HCT116 (cell line): ENCODE measurements around the gene NKIRAS2. TPM values are rescaled to one million over a fixed set of nuclear protein-coding genes. Genes with fewer than 3 reads are reported as not detected.

Experiments
- ATAC-seq: fragments of 200-7000 bp; cut with Tn5 transposase; 2 replicates; pipeline ENCODE4 v1.9.1; 2020; ENCODE audit warnings: mild to moderate bottlenecking, moderate library complexity
- BruUV-seq: library from RNA; stranded (reverse); fragments of 400-500 nt; replicated peaks from 2 replicates; lab custom pipeline; 2021; lab: Mats Ljungman, UMichigan
- CTCF ChIA-PET: fragments of 300-600 bp; sonication (Branson Sonifier 250); formaldehyde crosslinking; loops from one replicate; lab custom pipeline; 2021; ENCODE audit warnings: antibody characterized with exemption; lab: Charles Lee
- POLR2A ChIA-PET: fragments of 300-600, 350-600 bp; sonication (Branson Sonifier 250); formaldehyde crosslinking; loops from one replicate; lab custom pipeline; 2021; ENCODE audit warnings: antibody characterized with exemption; lab: Charles Lee
- RAD21 ChIA-PET, 2 experiments: fragments of 300-600 bp; sonication (Branson Sonifier 250); formaldehyde crosslinking; loops; one replicate each; lab custom pipeline; 2023; ENCODE audit warnings: low total read pairs in 2 of 2; ENCODE audit not compliant: uncharacterized antibody in 2 of 2, unreplicated experiment in 2 of 2, low non-redundant PET in 1 of 2; lab: Charles Lee
- DNase-seq: peaks from one replicate; pipeline ENCODE4 v3.0.0-alpha.2; 2010; ENCODE audit warnings: low read depth, low spot score
- H2AFZ ChIP-seq: fragments of 200-600 bp; shearing (Covaris generic), sonication (generic); 2 replicates; pipeline ENCODE4 v1.6.1; 2017; ENCODE audit warnings: low read depth, mixed run types, mixed read lengths, antibody characterized with exemption, low read length; ENCODE audit not compliant: poor library complexity, severe bottlenecking
- H3K27ac ChIP-seq: 2 replicates; pipeline ENCODE4 v1.5.1; 2012; ENCODE audit warnings: low read depth, low read length
- H3K27me3 ChIP-seq: fragments of 200-600 bp; sonication (generic); 2 replicates; pipeline ENCODE4 v1.6.1; 2016; ENCODE audit warnings: mixed run types, low read length, mixed read lengths; ENCODE audit not compliant: insufficient read depth
- H3K36me3 ChIP-seq, 2 experiments: fragments of 200-500 bp in 1 of 2; fragments of 200-600 bp in 1 of 2; sonication (Bioruptor generic) in 1 of 2; sonication (generic) in 1 of 2; 2 replicates each; pipeline versions ENCODE4 v1.5.1 to v1.6.1; 2014 to 2016; ENCODE audit warnings: low read length in 2 of 2, inconsistent platforms in 1 of 2, mixed read lengths in 1 of 2, mixed run types in 1 of 2; ENCODE audit not compliant: insufficient read depth in 2 of 2, control insufficient read depth in 1 of 2
- H3K4me1 ChIP-seq, 2 experiments: fragments of 200-600 bp in 1 of 2; sonication (generic) in 1 of 2; 2 replicates each; pipeline versions ENCODE4 v1.5.1 to v1.6.1; 2012 to 2017; ENCODE audit warnings: low read length in 2 of 2, inconsistent platforms in 1 of 2, mild to moderate bottlenecking in 1 of 2, mixed read lengths in 1 of 2, mixed run types in 1 of 2, moderate library complexity in 1 of 2; ENCODE audit not compliant: insufficient read depth in 2 of 2, control insufficient read depth in 1 of 2
- H3K4me2 ChIP-seq: fragments of 200-600 bp; sonication (generic); 2 replicates; pipeline ENCODE4 v1.6.1; 2017; ENCODE audit warnings: mixed run types, low read length, mixed read lengths
- H3K4me3 ChIP-seq, 2 experiments: fragments of 200-600 bp in 1 of 2; sonication (generic) in 1 of 2; replicated peaks in 1 of 2; 2 replicates each; pipeline ENCODE4 v1.5.1; 2011 to 2016; ENCODE audit warnings: low read length in 2 of 2, control low read depth in 1 of 2, low read depth in 1 of 2, mild to moderate bottlenecking in 1 of 2, mixed read lengths in 1 of 2, mixed run types in 1 of 2
- H3K79me2 ChIP-seq: fragments of 200-600 bp; sonication (generic); 2 replicates; pipeline ENCODE4 v1.6.1; 2017; ENCODE audit warnings: mild to moderate bottlenecking, mixed run types, low read length, moderate library complexity, mixed read lengths; ENCODE audit not compliant: insufficient read depth
- H3K9ac ChIP-seq: fragments of 200-600 bp; sonication (generic); 2 replicates; pipeline ENCODE4 v1.6.1; 2016; ENCODE audit warnings: low read length, mixed read lengths
- H3K9me2 ChIP-seq: fragments of 200-600 bp; sonication (generic), shearing (Covaris generic); 2 replicates; pipeline ENCODE4 v1.6.1; 2017; ENCODE audit warnings: mixed run types, mild to moderate bottlenecking, moderate library complexity; ENCODE audit not compliant: insufficient read depth
- H3K9me3 ChIP-seq, 2 experiments: fragments of 200-500 bp in 1 of 2; fragments of 200-600 bp in 1 of 2; sonication (Bioruptor generic) in 1 of 2; sonication (generic) in 1 of 2; 2 replicates each; pipeline ENCODE4 v1.6.1; 2014 to 2017; ENCODE audit warnings: low read length in 2 of 2, mixed read lengths in 2 of 2, inconsistent platforms in 1 of 2, low read depth in 1 of 2, mild to moderate bottlenecking in 1 of 2, mixed run types in 1 of 2, moderate library complexity in 1 of 2; ENCODE audit not compliant: control insufficient read depth in 1 of 2, insufficient read depth in 1 of 2
- H4K20me1 ChIP-seq: fragments of 200-600 bp; sonication (generic), shearing (Covaris generic); 2 replicates; pipeline ENCODE4 v1.6.1; 2017; ENCODE audit warnings: mixed run types, mild to moderate bottlenecking, moderate library complexity; ENCODE audit not compliant: insufficient read depth
- ATF3 ChIP-seq: IDR thresholded peaks from 2 replicates; pipeline ENCODE4 v1.6.1; 2012
- ELF1 ChIP-seq: IDR thresholded peaks from 2 replicates; pipeline ENCODE4 v1.6.1; 2012; ENCODE audit warnings: low read depth, borderline replicate concordance
- EZH2phosphoT487 ChIP-seq: fragments of 200-600 bp; IDR thresholded peaks from 2 replicates; pipeline ENCODE4 v1.6.1; 2018; ENCODE audit warnings: antibody characterized with exemption, borderline replicate concordance
- FOSL1 ChIP-seq: IDR thresholded peaks from 2 replicates; pipeline ENCODE4 v1.6.1; 2012; ENCODE audit warnings: low read depth
- POLR2A ChIP-seq: IDR thresholded peaks from 2 replicates; pipeline ENCODE4 v1.7.0; 2011; ENCODE audit warnings: borderline replicate concordance; ENCODE audit not compliant: insufficient read depth, insufficient read length; ENCODE audit errors: extremely low read depth
- POLR2AphosphoS5 ChIP-seq: IDR thresholded peaks from 2 replicates; pipeline ENCODE4 v1.6.1; 2011; ENCODE audit warnings: mild to moderate bottlenecking, low read depth, low read length, moderate library complexity
- RAD21 ChIP-seq: IDR thresholded peaks from 2 replicates; pipeline ENCODE4 v1.6.1; 2012; ENCODE audit warnings: low read depth, mild to moderate bottlenecking
- REST ChIP-seq: IDR thresholded peaks from 2 replicates; pipeline ENCODE4 v1.6.1; 2012; ENCODE audit warnings: low read depth
- SIN3A ChIP-seq: IDR thresholded peaks from 2 replicates; pipeline ENCODE4 v1.6.1; 2012; ENCODE audit warnings: low read depth
- SRF ChIP-seq: IDR thresholded peaks from 2 replicates; pipeline ENCODE4 v1.6.1; 2012; ENCODE audit warnings: low read depth
- ZFX ChIP-seq: fragments of 450-650 bp; IDR thresholded peaks from 2 replicates; pipeline ENCODE4 v1.6.1; 2017
- intact Hi-C: fragments of 100-400 bp; cut with micrococcal nuclease; formaldehyde crosslinking; loops from 2 replicates; pipeline ENCODE4 v1.10.0; 2022
- total RNA-seq: library from RNA; stranded (reverse); gene quantifications from one replicate; pipeline ENCODE4 v1.2.1, GENCODE V29; 2021; ENCODE audit not compliant: unreplicated experiment

The NKIRAS2 gene
- total RNA-seq, 1 experiment from 2014 or later, result 26.4 TPM

- TF ChIP-seq REST (no peak), EZH2phosphoT487 (no peak), ELF1 (no peak), ZFX (no peak), ATF3 (no peak), FOSL1 (no peak), POLR2AphosphoS5 (no peak), SRF (no peak), SIN3A (no peak), POLR2A (no peak), RAD21 (no peak)
- H4K20me1 ChIP-seq, result no peaks in the 10 kb centered on the region
- ChIA-PET POLR2A (no interaction called here), CTCF (no interaction called here), RAD21 (no interaction called here)
- no peaks in the 10 kb centered on the region for H3K9me2 ChIP-seq
- no TSS peak for BruUV-seq
- intact Hi-C loops, result no loop called here
- H3K9ac ChIP-seq, result no peak overlapping the region
- H3K27me3 ChIP-seq, result no peaks in the 10 kb centered on the region
- H3K36me3 ChIP-seq, result no peaks in the 10 kb centered on the region
- H3K27ac ChIP-seq, result no peak overlapping the region
- ATAC-seq, result no peak
- no peak overlapping the region for H2AFZ ChIP-seq
- no peaks in the 10 kb centered on the region for H3K9me3 ChIP-seq
- peaks cover 0 to under 1% of the 10 kb centered on the region in 2 experiments; a peak in 1 of 4 replicates for H3K4me1 ChIP-seq
- DNase-seq, result no peak
- no peaks in the 10 kb centered on the region for H3K79me2 ChIP-seq
- H3K4me3 ChIP-seq, result no peak overlapping the region
- H3K4me2 ChIP-seq, result no peak overlapping the region
These were observed 14.2 kb downstream of the NKIRAS2 start for GRCh38 chr17:42034059-42034458.
